AG20443 (cell line): ENCODE measurements around the gene TMPRSS7.
A peak's percentile ranks its signal among the peaks of the same experiment; 100 is the strongest.

Source experiments
- DNase-seq: peaks from one replicate; pipeline ENCODE4 v3.0.0; 2012; ENCODE audit warnings: low spot score, mixed read lengths

Gene TMPRSS7

DNA sequence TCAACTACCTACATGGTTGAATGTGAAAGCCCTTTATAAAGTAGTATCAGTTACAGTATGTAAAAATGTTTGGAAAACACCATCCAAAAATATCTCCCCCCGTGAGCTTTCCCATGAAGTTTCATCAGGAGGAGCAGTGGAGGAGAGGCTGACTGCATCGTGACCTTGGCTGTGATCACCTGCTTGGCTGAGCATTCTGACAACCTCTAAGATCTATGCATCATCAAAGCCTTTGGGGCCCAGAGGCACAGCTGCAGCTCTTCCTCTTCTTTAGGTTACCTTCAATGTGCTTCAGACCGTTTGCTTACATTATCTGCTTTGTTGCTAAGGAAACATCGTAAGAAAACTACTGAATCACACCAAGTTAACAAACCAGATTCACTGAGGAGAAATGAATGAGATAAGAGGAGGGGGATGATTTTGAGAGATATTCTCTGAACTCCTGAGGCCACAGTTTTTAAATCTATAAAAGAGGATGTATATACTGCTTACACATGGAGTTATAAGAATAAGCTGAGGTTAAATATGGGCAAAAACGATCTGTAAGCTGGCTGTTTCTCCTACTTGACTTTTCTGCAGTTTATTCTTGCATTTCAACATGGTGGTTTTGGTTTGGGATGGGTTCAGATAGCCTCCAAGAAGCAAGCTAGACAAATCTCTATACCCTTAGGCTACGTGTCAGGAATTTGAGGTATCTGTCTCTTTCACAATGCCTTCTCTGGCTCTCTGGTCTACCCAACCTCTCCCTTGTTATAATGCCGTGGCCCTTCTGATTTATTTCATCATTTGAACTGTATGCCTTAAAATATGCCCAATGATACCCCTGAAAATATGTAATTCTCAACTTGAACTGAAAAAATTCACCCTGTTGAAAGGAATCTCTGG lies 94.5 kb downstream of the TMPRSS7 start:
- DNase-seq: peak; percentile 60

DNA sequence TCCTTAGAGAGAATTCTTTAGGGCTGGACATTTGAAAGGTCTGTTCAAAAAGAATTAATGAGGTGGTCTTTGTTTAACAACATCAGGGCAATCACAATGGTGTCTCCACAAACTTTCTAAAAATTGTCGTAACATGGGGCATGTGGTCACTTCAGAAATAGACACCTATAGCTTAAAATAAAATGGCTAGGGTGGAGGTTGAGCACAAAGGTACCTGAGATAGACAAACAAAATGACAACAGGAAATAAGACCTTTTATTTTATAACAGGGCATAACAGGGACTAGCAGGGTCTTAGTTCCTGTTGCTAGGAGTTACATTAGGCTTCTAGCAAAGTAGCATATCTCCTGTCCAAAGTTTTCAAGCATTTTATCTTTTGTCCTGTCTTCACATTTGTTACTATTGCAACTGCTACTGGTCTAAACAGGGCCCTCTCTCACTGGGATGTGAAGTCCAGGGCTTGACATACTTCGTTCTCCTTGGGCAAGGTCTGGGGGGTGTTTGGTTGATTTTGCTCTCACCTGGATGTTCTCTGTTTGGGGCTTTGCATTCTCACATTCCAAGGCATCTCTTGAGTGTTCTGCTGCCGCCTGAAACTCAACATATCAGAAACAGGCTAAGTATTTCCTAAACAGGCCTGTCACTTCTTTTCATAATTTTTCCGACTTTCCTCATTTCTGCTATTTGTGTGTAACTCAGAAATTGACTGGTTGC lies 95.5 kb downstream of the TMPRSS7 start:
- no peak for DNase-seq

GRCh38 chr3:112130638-112130993 lies 96.1 kb downstream of the TMPRSS7 start:
- no peak for DNase-seq
